ENCODE data around the gene HMGB1. TPM values are rescaled to one million over a fixed set of nuclear protein-coding genes. Genes with fewer than 3 reads are reported as not detected.

Gene HMGB1
- polyA plus RNA-seq (2013, experiment 1 of 2) = 898 TPM
- 947 TPM for polyA plus RNA-seq (2013, experiment 2 of 2)

DNA sequence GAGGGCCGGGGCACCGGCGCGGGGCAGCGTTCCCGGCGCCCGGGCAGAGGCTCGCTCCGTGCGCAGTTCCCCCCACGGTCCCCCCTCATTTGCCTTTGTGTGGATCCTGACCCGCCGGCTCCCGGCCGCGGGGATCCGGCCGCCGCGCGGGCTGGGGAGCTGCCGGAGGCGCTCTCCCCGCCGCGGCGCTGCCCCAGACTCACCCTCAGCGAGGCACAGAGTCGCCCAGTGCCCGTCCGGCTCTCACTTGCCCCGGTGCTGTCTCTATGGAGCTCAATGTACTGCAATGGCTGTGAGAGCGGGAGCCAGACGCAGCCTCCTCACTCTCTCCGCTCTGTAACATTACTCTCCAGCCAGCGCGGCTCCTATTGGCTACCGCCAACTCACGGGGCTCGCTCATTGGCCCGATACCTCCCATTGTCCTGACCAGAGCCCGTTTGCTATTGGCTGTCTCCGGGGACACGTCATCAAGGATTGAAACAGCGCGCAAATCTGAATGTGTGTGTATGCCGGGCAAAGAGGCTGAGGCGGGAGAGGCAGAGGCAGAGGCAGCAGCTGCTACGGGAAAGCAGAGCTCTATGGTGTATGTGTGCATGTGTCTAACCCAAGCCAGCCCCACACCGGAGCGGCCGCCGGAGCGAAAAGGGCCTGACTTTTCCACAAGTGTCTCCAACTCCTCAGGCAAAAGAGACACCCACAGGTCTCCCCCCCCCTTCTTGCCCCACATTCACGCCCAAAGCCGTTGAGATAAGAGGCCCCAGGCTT is at the start of gene HMGB1:
HMGB1 (minus strand) TSS at position 344 of the 765 bp plus-strand sequence. CDS start 2,256 bp downstream, outside the sequence.
- Histone ChIP-seq H3K27me3 (ENCODE audit: insufficient read depth, low read length) (no peaks in the 10 kb centered on the region), H3K36me3 (ENCODE audit: insufficient read depth, low read length) (peaks cover 29% of the 10 kb centered on the region), H3K9ac (ENCODE audit: low read depth, low read length) (peak within 1 kb of the TSS; percentile 99), H3K4me3 (ENCODE audit: low read length) (peak within 1 kb of the TSS; percentile 96), H3K9me3 (ENCODE audit: insufficient read depth, low read depth, low read length) (no peaks in the 10 kb centered on the region), H3K27ac (ENCODE audit: low read depth, low read length) (peak within 1 kb of the TSS; percentile 96), H3K4me1 (ENCODE audit: insufficient read depth, low read length) (peaks cover 18% of the 10 kb centered on the region)
- under 1% methylated on average over 57 of the region's 57 CpGs for WGBS

GRCh38 chr13:30510811-30511371 is 45.2 kb upstream of the HMGB1 start:
- Histone ChIP-seq H3K9ac (ENCODE audit: low read depth, low read length) (no peak overlapping the region), H3K4me3 (ENCODE audit: low read length) (no peak overlapping the region), H3K27ac (ENCODE audit: low read depth, low read length) (no peak overlapping the region), H3K9me3 (ENCODE audit: insufficient read depth, low read depth, low read length) (no peaks in the 10 kb centered on the region), H3K27me3 (ENCODE audit: insufficient read depth, low read length) (no peaks in the 10 kb centered on the region), H3K4me1 (ENCODE audit: insufficient read depth, low read length) (no peaks in the 10 kb centered on the region), H3K36me3 (ENCODE audit: insufficient read depth, low read length) (no peaks in the 10 kb centered on the region)
- 85% methylated on average over 4 of the region's 4 CpGs for WGBS

- Histone ChIP-seq H3K36me3 (ENCODE audit: insufficient read depth, low read length) (no peaks in the 10 kb centered on the region), H3K4me1 (ENCODE audit: insufficient read depth, low read length) (no peaks in the 10 kb centered on the region), H3K4me3 (ENCODE audit: low read length) (no peak overlapping the region), H3K27me3 (ENCODE audit: insufficient read depth, low read length) (no peaks in the 10 kb centered on the region), H3K9ac (ENCODE audit: low read depth, low read length) (no peak overlapping the region), H3K27ac (ENCODE audit: low read depth, low read length) (no peak overlapping the region), H3K9me3 (ENCODE audit: insufficient read depth, low read depth, low read length) (no peaks in the 10 kb centered on the region)
- WGBS = 96% methylated on average over 4 of the region's 4 CpGs
Observed at GRCh38 chr13:30510091-30510490, 44.4 kb upstream of the HMGB1 start.

- H3K36me3 ChIP-seq (ENCODE audit: insufficient read depth, low read length) = no peaks in the 10 kb centered on the region
- no peak overlapping the region for H3K27ac ChIP-seq (ENCODE audit: low read depth, low read length)
- H3K27me3 ChIP-seq (ENCODE audit: insufficient read depth, low read length) = no peaks in the 10 kb centered on the region
- no peaks in the 10 kb centered on the region for H3K4me1 ChIP-seq (ENCODE audit: insufficient read depth, low read length)
- WGBS = 97% methylated on average over 8 of the region's 9 CpGs
- H3K9ac ChIP-seq (ENCODE audit: low read depth, low read length) = no peak overlapping the region
- no peaks in the 10 kb centered on the region for H3K9me3 ChIP-seq (ENCODE audit: insufficient read depth, low read depth, low read length)
- H3K4me3 ChIP-seq (ENCODE audit: low read length) = no peak overlapping the region
Observed at GRCh38 chr13:30509254-30510050, 43.7 kb upstream of the HMGB1 start.

DNA sequence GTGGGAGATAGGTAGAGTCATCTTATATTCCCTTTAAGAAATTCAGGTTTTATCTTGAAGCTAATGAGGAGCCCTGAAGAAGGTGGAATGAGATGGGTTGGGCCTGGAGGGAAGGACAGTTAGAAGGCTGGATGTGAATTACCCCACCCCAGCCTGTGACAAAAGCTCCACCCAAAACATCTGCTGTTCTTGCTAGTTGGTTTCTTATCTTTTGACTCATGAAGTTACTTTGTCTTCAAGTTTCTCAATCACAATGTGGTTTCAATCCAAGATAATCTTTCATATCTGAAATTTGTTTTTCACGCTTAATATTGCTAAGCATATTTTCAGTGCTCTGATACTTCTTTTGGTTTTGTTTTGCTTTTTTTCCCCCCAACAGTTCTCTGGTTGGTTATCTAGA is 38.3 kb upstream of the HMGB1 start:
- 100% methylated on average over 1 of the region's 1 CpG for WGBS
- no peak overlapping the region for H3K9ac ChIP-seq (ENCODE audit: low read depth, low read length)

DNA sequence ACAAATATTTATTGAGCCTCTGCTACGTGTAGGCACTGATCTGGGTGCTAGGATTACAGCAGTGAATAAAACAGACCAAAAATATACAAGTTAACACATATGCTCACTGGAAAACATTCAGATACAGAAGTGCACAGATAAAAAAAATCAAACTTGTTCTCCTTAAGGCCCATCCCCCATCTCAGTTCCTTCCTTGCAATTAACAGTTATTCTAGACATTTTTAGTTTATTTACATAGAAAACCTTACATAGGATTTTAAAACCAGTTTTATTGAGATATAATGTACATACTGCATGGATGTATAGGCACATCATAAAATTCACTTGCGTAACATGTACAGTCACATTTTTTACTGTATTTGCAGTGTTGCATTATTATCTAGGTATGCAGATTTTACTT is 36.5 kb upstream of the HMGB1 start:
- Histone ChIP-seq H3K4me1 (ENCODE audit: insufficient read depth, low read length) (no peaks in the 10 kb centered on the region), H3K27me3 (ENCODE audit: insufficient read depth, low read length) (no peaks in the 10 kb centered on the region), H3K36me3 (ENCODE audit: insufficient read depth, low read length) (no peaks in the 10 kb centered on the region), H3K27ac (ENCODE audit: low read depth, low read length) (no peak overlapping the region), H3K9ac (ENCODE audit: low read depth, low read length) (no peak overlapping the region), H3K9me3 (ENCODE audit: insufficient read depth, low read depth, low read length) (no peaks in the 10 kb centered on the region), H3K4me3 (ENCODE audit: low read length) (no peak overlapping the region)
- WGBS = 100% methylated on average over 1 of the region's 2 CpGs

More for the DNA sequence above, 38.3 kb upstream of the HMGB1 start:
- Histone ChIP-seq H3K4me1 (ENCODE audit: insufficient read depth, low read length) (no peaks in the 10 kb centered on the region), H3K4me3 (ENCODE audit: low read length) (no peak overlapping the region), H3K9me3 (ENCODE audit: insufficient read depth, low read depth, low read length) (no peaks in the 10 kb centered on the region), H3K27ac (ENCODE audit: low read depth, low read length) (no peak overlapping the region), H3K27me3 (ENCODE audit: insufficient read depth, low read length) (no peaks in the 10 kb centered on the region), H3K36me3 (ENCODE audit: insufficient read depth, low read length) (no peaks in the 10 kb centered on the region)

- Histone ChIP-seq H3K9me3 (ENCODE audit: insufficient read depth, low read depth, low read length) (no peaks in the 10 kb centered on the region), H3K27ac (ENCODE audit: low read depth, low read length) (no peak overlapping the region), H3K27me3 (ENCODE audit: insufficient read depth, low read length) (no peaks in the 10 kb centered on the region), H3K4me3 (ENCODE audit: low read length) (no peak overlapping the region), H3K9ac (ENCODE audit: low read depth, low read length) (no peak overlapping the region), H3K4me1 (ENCODE audit: insufficient read depth, low read length) (no peaks in the 10 kb centered on the region), H3K36me3 (ENCODE audit: insufficient read depth, low read length) (no peaks in the 10 kb centered on the region)
- WGBS = 86% methylated on average over 3 of the region's 3 CpGs
Observed at GRCh38 chr13:30499338-30499737, 33.6 kb upstream of the HMGB1 start.

DNA sequence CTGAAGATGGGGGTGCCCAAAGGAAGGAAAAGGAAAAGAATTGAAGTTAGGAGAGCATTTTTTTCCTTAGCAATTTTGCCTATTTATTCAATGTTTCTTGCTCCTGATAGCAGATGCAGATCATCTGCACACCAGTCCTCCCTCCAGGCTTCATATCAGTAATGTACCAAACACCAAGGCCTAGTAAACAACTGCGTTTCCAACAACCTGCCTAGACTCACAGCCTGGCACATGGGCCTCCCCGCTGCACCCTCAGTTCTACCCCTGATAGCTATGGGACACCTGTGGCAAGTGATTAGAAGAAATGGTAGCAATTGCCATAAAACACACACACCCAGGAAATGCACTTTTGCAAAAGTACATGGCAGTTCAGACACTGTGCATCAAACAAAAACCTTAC is 30.4 kb upstream of the HMGB1 start:
- 93% methylated on average over 2 of the region's 2 CpGs for WGBS
- H3K36me3 ChIP-seq (ENCODE audit: insufficient read depth, low read length) = no peaks in the 10 kb centered on the region
- H3K9me3 ChIP-seq (ENCODE audit: insufficient read depth, low read depth, low read length) = no peaks in the 10 kb centered on the region
- H3K4me3 ChIP-seq (ENCODE audit: low read length) = no peak overlapping the region
- no peaks in the 10 kb centered on the region for H3K27me3 ChIP-seq (ENCODE audit: insufficient read depth, low read length)
- no peak overlapping the region for H3K27ac ChIP-seq (ENCODE audit: low read depth, low read length)
- H3K9ac ChIP-seq (ENCODE audit: low read depth, low read length) = no peak overlapping the region
- no peaks in the 10 kb centered on the region for H3K4me1 ChIP-seq (ENCODE audit: insufficient read depth, low read length)

GRCh38 chr13:30495746-30496145 is 30.0 kb upstream of the HMGB1 start:
- WGBS = 44% methylated on average over 2 of the region's 2 CpGs
- Histone ChIP-seq H3K4me3 (ENCODE audit: low read length) (no peak overlapping the region), H3K36me3 (ENCODE audit: insufficient read depth, low read length) (no peaks in the 10 kb centered on the region), H3K4me1 (ENCODE audit: insufficient read depth, low read length) (no peaks in the 10 kb centered on the region), H3K9ac (ENCODE audit: low read depth, low read length) (no peak overlapping the region), H3K27me3 (ENCODE audit: insufficient read depth, low read length) (no peaks in the 10 kb centered on the region), H3K9me3 (ENCODE audit: insufficient read depth, low read depth, low read length) (no peaks in the 10 kb centered on the region), H3K27ac (ENCODE audit: low read depth, low read length) (no peak overlapping the region)

DNA sequence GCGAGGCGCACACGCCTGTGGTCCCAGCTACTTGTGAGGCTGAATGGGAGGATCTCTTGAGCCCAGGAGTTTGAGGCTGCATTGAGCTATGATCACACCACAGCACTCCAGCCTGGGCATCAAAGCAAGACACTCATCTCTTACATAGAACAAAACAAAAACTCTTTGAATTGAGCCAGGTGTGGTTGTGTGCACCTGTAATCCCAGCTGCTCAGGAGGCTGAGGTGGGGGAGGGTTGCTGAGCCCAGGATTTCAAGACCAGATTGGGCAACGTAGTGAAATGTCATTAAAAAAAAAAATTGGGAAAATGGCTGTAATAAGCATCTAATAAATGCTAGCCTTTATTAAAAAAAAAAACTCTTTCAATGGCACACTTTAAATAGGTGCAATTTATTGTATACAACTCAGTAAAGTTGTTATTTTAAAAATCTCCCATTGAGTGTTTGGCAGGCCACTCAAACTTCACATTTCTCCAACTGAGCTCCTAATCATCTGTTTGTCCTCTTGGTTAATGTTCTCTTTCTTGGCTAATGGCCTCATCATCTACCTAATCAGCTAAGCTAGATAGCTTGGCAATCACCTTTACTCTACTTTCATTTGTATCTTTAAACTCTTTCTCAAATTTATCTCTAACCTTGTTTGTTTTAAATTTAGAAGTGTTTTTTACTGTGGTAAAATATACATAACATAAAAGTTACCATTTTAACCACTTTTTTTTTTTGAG is 28.1 kb upstream of the HMGB1 start:
- WGBS = 90% methylated on average over 4 of the region's 4 CpGs
- H3K27me3 ChIP-seq (ENCODE audit: insufficient read depth, low read length) = no peaks in the 10 kb centered on the region
- H3K4me1 ChIP-seq (ENCODE audit: insufficient read depth, low read length) = no peaks in the 10 kb centered on the region
- H3K36me3 ChIP-seq (ENCODE audit: insufficient read depth, low read length) = no peaks in the 10 kb centered on the region
- no peak overlapping the region for H3K9ac ChIP-seq (ENCODE audit: low read depth, low read length)
- no peak overlapping the region for H3K4me3 ChIP-seq (ENCODE audit: low read length)
- no peak overlapping the region for H3K27ac ChIP-seq (ENCODE audit: low read depth, low read length)
- no peaks in the 10 kb centered on the region for H3K9me3 ChIP-seq (ENCODE audit: insufficient read depth, low read depth, low read length)

Data from HUES64 (cell line).